ENCODE data around the gene EIF2B4. TPM values are rescaled to one million over a fixed set of nuclear protein-coding genes. Genes with fewer than 3 reads are reported as not detected.
A peak's percentile ranks its signal among the peaks of the same experiment; 100 is the strongest.

EIF2B4 gene
- total RNA-seq, 1 donor from 2014 or later: 34.8 TPM

- peak overlapping the region; percentile 96 to 97 for H3K4me3 ChIP-seq
- no peaks in the 10 kb centered on the region for H3K9me3 ChIP-seq
- peaks cover 6 to 12% of the 10 kb centered on the region in 2 donors for H3K4me1 ChIP-seq
- no peaks in the 10 kb centered on the region for H3K36me3 ChIP-seq
- TF ChIP-seq CTCF (IDR thresholded peaks at IDR 0.05): no peak
- DNase-seq (ENCODE audit: low spot score in 2 of 2): peak in 1 of 2 donors; percentile 64
- intact Hi-C loops (cut with DNase I): loop anchor here (1.0 to 5.0 kb wide), 5 partner anchors 20 to 81 kb away; partner anchors contain the start of genes EIF2B4, IFT172, NRBP1 and SNX17
- no peaks in the 10 kb centered on the region for H3K27me3 ChIP-seq
- peak overlapping the region; percentile 80 to 91 for H3K27ac ChIP-seq
Observed at GRCh38 chr2:27408601-27409320, 38.6 kb upstream of the EIF2B4 start.

GRCh38 chr2:27407798-27408491 lies 37.8 kb upstream of the EIF2B4 start:
- H3K4me3 ChIP-seq: peak overlapping the region; percentile 96 to 97
- DNase-seq (ENCODE audit: low spot score in 2 of 2): no peak
- peak in 2 of 3 experiments; percentile 9 to 31 for TF ChIP-seq CTCF (IDR thresholded peaks at IDR 0.05)
- intact Hi-C loops (cut with DNase I): loop anchor here (2.0 to 5.0 kb wide), 2 partner anchors 27 to 36 kb away; partner anchors contain the start of genes EIF2B4, SNX17 and ZNF513
- H3K4me1 ChIP-seq: peaks cover 6 to 12% of the 10 kb centered on the region in 2 donors
- no peaks in the 10 kb centered on the region for H3K27me3 ChIP-seq
- peak overlapping the region in 1 of 2 donors; percentile 80 for H3K27ac ChIP-seq
- no peaks in the 10 kb centered on the region for H3K9me3 ChIP-seq
- no peaks in the 10 kb centered on the region for H3K36me3 ChIP-seq

- intact Hi-C loops (cut with DNase I): no loop called here
- Histone ChIP-seq H3K27ac (no peak overlapping the region), H3K9me3 (no peaks in the 10 kb centered on the region), H3K36me3 (no peaks in the 10 kb centered on the region), H3K27me3 (no peaks in the 10 kb centered on the region), H3K4me1 (no peaks in the 10 kb centered on the region), H3K4me3 (no peak overlapping the region)
- no peak for TF ChIP-seq CTCF (IDR thresholded peaks at IDR 0.05)
- no peak for DNase-seq (ENCODE audit: low spot score in 2 of 2)
Observed at GRCh38 chr2:27400348-27401135, 30.4 kb upstream of the EIF2B4 start.

GRCh38 chr2:27398962-27399361 lies 28.8 kb upstream of the EIF2B4 start:
- no peaks in the 10 kb centered on the region for H3K4me1 ChIP-seq
- H3K36me3 ChIP-seq: no peaks in the 10 kb centered on the region
- no peaks in the 10 kb centered on the region for H3K9me3 ChIP-seq
- intact Hi-C loops (cut with DNase I): no loop called here
- H3K27me3 ChIP-seq: no peaks in the 10 kb centered on the region
- no peak for TF ChIP-seq CTCF (IDR thresholded peaks at IDR 0.05)
- DNase-seq (ENCODE audit: low spot score in 2 of 2): no peak
- no peak overlapping the region for H3K27ac ChIP-seq
- no peak overlapping the region for H3K4me3 ChIP-seq

GRCh38 chr2:27393225-27393624 lies 23.1 kb upstream of the EIF2B4 start:
- no peak for DNase-seq (ENCODE audit: low spot score in 2 of 2)

More at GRCh38 chr2:27393225-27393624, 23.1 kb upstream of the EIF2B4 start:
- no peaks in the 10 kb centered on the region for H3K9me3 ChIP-seq
- no peaks in the 10 kb centered on the region for H3K36me3 ChIP-seq
- intact Hi-C loops (cut with DNase I): no loop called here
- no peak overlapping the region for H3K27ac ChIP-seq
- TF ChIP-seq CTCF (IDR thresholded peaks at IDR 0.05): no peak
- no peaks in the 10 kb centered on the region for H3K4me1 ChIP-seq
- H3K4me3 ChIP-seq: no peak overlapping the region
- H3K27me3 ChIP-seq: no peaks in the 10 kb centered on the region
